Measurements from ENCODE around the gene CHN2. TPM values are rescaled to one million over a fixed set of nuclear protein-coding genes. Genes with fewer than 3 reads are reported as not detected.

CHN2 gene
- total RNA-seq, 1 experiment from 2014 or later = 5.0 TPM

DNA sequence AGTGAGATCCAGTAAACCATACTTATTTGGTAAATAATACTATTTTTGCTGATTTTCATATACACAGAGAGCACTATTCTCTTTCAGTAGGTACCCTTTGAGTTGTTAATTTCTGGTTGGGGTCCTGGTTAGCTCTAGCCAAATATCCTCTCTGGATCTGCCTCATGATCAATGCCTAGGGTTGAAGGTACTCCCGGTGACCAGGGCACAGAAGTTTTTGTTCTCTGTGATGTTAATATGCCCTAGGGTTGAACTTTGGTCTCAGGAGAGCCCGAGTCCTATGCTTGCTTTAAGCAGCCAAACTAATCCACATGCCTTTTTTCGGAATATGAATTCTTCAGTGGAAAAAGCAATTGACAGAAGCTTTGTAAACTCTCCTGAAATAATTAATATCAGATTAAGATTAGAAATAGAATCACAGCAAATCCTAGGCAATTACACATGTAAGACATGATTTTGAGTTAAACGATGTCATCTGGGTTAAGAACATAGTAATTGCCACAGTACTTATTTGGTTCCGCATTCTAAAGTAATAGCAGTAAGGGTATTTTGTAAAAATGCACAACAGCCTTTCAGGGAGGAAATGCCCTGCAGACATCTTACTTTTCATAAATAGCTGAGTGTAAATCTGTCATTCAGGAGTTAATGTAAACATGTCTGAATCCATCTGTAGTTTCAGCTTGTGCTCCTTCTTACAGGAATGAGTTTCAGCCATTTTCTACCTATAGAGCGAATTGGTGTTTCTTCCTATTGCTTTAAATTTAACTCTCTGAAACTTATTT is 10.1 kb downstream of the CHN2 start:
- Mint-ChIP-seq H3K27me3 (ENCODE audit: low read depth) (peaks cover 18% of the 10 kb centered on the region), H3K9me3 (no peaks in the 10 kb centered on the region), H3K36me3 (no peaks in the 10 kb centered on the region), H3K4me3 (no peak overlapping the region), H3K4me1 (peaks cover 21% of the 10 kb centered on the region), H3K27ac (no peak overlapping the region)
- DNase-seq (ENCODE audit: low spot score) = no peak
- ATAC-seq = peak; percentile 91
- ChIA-PET CTCF (interaction anchor here (0.5 to 2.2 kb wide), 3 partner anchors 8 to 231 kb away, joined by 3 to 12 read pairs (median 5); no protein-coding TSS in a partner anchor), POLR2A (no interaction called here)
- TF ChIP-seq OVOL2 (CRISPR knock-in tag; IDR thresholded peaks at IDR 0.05; ENCODE audit: borderline replicate concordance) (no peak), JAZF1 (CRISPR knock-in tag; IDR thresholded peaks at IDR 0.05) (no peak), HMGXB4 (CRISPR knock-in tag; IDR thresholded peaks at IDR 0.05) (no peak), FOXP4 (CRISPR knock-in tag; IDR thresholded peaks at IDR 0.05) (no peak), ESRRA (CRISPR knock-in tag; IDR thresholded peaks at IDR 0.05; ENCODE audit: borderline replicate concordance) (no peak), ZBTB43 (CRISPR knock-in tag; IDR thresholded peaks at IDR 0.05) (no peak), ZNF396 (CRISPR knock-in tag; IDR thresholded peaks at IDR 0.05; ENCODE audit: borderline replicate concordance) (no peak)

DNA sequence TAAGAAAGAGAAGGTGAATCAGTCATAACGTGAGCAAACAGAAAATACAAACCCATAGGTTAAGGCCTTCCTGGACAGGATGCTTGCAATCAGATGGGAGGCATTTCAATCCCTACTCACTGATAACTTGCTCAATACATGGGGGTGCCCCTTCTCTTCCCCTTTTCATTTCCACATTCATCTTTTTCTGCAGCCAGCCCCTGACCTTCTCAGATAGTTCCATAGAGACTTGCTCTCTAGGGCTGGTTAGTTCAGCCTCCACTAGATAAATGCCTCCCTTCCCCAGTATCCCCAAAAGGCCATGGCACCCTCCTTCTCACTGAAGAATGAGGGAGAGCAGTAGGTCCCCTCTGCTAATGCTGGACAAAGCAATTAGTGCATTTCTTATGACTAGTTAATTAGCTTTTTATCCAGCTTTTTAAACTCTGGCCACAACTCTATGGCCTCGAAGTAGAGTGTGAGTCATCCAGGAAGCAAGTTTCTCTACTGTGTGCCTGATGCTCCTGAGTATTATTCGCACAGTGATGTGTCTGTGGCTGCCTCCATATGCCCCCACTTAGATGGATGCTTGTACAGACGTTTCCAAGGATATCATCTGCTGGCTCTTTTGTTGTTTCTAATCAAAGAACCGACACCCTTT is 12.7 kb downstream of the CHN2 start:
- Mint-ChIP-seq H3K4me1 (peaks cover 16% of the 10 kb centered on the region), H3K9me3 (no peaks in the 10 kb centered on the region), H3K36me3 (no peaks in the 10 kb centered on the region), H3K27me3 (ENCODE audit: low read depth) (peaks cover 18% of the 10 kb centered on the region), H3K27ac (no peak overlapping the region), H3K4me3 (no peak overlapping the region)
- ATAC-seq (no peak), DNase-seq (ENCODE audit: low spot score) (no peak)
- ChIA-PET POLR2A (no interaction called here), CTCF (interaction anchor here (0.6 kb wide), 1 partner anchor 18 kb away, joined by 3 read pairs; no protein-coding TSS in a partner anchor)
- TF ChIP-seq EMX1 (CRISPR knock-in tag; IDR thresholded peaks at IDR 0.05) = no peak
- no peak for TF ChIP-seq FOXP1 (CRISPR knock-in tag; IDR thresholded peaks at IDR 0.05; ENCODE audit: borderline replicate concordance)
- TF ChIP-seq MYBL2 (CRISPR knock-in tag; IDR thresholded peaks at IDR 0.05) = no peak
- TF ChIP-seq NFE2L1 (CRISPR knock-in tag; IDR thresholded peaks at IDR 0.05) = no peak
- TF ChIP-seq ZNF423 (CRISPR knock-in tag; IDR thresholded peaks at IDR 0.05) = no peak
- no peak for TF ChIP-seq HMGA2 (CRISPR knock-in tag; IDR thresholded peaks at IDR 0.05)
- TF ChIP-seq CREM (CRISPR knock-in tag; IDR thresholded peaks at IDR 0.05) = no peak
- TF ChIP-seq PREB (CRISPR knock-in tag; IDR thresholded peaks at IDR 0.05; ENCODE audit: borderline replicate concordance) = no peak
- no peak for TF ChIP-seq ZBTB43 (CRISPR knock-in tag; IDR thresholded peaks at IDR 0.05)
- TF ChIP-seq, protein P1, sequence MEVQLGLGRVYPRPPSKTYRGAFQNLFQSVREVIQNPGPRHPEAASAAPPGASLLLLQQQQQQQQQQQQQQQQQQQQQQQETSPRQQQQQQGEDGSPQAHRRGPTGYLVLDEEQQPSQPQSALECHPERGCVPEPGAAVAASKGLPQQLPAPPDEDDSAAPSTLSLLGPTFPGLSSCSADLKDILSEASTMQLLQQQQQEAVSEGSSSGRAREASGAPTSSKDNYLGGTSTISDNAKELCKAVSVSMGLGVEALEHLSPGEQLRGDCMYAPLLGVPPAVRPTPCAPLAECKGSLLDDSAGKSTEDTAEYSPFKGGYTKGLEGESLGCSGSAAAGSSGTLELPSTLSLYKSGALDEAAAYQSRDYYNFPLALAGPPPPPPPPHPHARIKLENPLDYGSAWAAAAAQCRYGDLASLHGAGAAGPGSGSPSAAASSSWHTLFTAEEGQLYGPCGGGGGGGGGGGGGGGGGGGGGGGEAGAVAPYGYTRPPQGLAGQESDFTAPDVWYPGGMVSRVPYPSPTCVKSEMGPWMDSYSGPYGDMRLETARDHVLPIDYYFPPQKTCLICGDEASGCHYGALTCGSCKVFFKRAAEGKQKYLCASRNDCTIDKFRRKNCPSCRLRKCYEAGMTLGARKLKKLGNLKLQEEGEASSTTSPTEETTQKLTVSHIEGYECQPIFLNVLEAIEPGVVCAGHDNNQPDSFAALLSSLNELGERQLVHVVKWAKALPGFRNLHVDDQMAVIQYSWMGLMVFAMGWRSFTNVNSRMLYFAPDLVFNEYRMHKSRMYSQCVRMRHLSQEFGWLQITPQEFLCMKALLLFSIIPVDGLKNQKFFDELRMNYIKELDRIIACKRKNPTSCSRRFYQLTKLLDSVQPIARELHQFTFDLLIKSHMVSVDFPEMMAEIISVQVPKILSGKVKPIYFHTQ (CRISPR knock-in tag; IDR thresholded peaks at IDR 0.05) = no peak
- TF ChIP-seq E2F1 (CRISPR knock-in tag; IDR thresholded peaks at IDR 0.05) = no peak
- no peak for TF ChIP-seq TEAD4 (CRISPR knock-in tag; IDR thresholded peaks at IDR 0.05)

Measured in WTC11 (cell line).